IMR-90 (cell line): ENCODE measurements around the gene KIAA0513. TPM values are rescaled to one million over a fixed set of nuclear protein-coding genes. Genes with fewer than 3 reads are reported as not detected.

Source experiments
- ATAC-seq: fragments of 200-7000 bp; cut with Tn5 transposase; 2 replicates; pipeline ENCODE4 v1.9.1; 2020; ENCODE audit warnings: low read depth, mild to moderate bottlenecking, moderate library complexity
- BruUV-seq: library from RNA; stranded (reverse); fragments of 400-500 nt; replicated peaks from 2 replicates; lab custom pipeline; 2021; lab: Mats Ljungman, UMichigan
- CTCF ChIA-PET: fragments of 300-600 bp; formaldehyde crosslinking; extraction: SDS; loops from one replicate; lab custom pipeline; 2021; ENCODE audit warnings: antibody characterized with exemption; lab: Yijun Ruan, JAX
- POLR2A ChIA-PET: fragments of 300-600 bp; sonication (Branson Sonifier 250); formaldehyde crosslinking; loops from one replicate; lab custom pipeline; 2022; ENCODE audit warnings: antibody characterized with exemption; ENCODE audit not compliant: unreplicated experiment; lab: Charles Lee
- DNase-seq: peaks from one replicate; pipeline ENCODE4 v3.0.0; 2013
- H2AFZ ChIP-seq: replicated peaks from 2 replicates; pipeline ENCODE3; 2013; ENCODE audit warnings: low read length, mild to moderate bottlenecking; ENCODE audit not compliant: poor library complexity
- H2AK5ac ChIP-seq: 2 replicates; pipeline ENCODE4 v1.6.1; 2013; ENCODE audit warnings: low read depth, low read length, inconsistent platforms
- H2AK9ac ChIP-seq: replicated peaks from 2 replicates; pipeline ENCODE3; 2013; ENCODE audit warnings: mild to moderate bottlenecking, low read depth, low read length, moderate library complexity; ENCODE audit not compliant: poor library complexity
- H2BK120ac ChIP-seq: 2 replicates; pipeline ENCODE4 v1.6.1; 2013; ENCODE audit warnings: low read depth, low read length, inconsistent platforms
- H2BK15ac ChIP-seq: 3 replicates; pipeline ENCODE4 v1.6.1; 2013; ENCODE audit warnings: low read depth, low read length, inconsistent platforms
- H2BK20ac ChIP-seq: 2 replicates; pipeline ENCODE4 v1.6.1; 2013; ENCODE audit warnings: low read depth, mild to moderate bottlenecking, inconsistent platforms, low read length, moderate library complexity
- H2BK5ac ChIP-seq: 2 replicates; pipeline ENCODE4 v1.6.1; 2013; ENCODE audit warnings: mild to moderate bottlenecking, low read depth, low read length, inconsistent platforms; ENCODE audit not compliant: poor library complexity, severe bottlenecking
- H3K14ac ChIP-seq: replicated peaks from 2 replicates; pipeline ENCODE4 v1.6.1; 2013; ENCODE audit warnings: low read depth, low read length, inconsistent platforms
- H3K18ac ChIP-seq: 2 replicates; pipeline ENCODE4 v1.6.1; 2013; ENCODE audit warnings: low read depth, low read length, control low read depth
- H3K23ac ChIP-seq: 2 replicates; pipeline ENCODE4 v1.6.1; 2013; ENCODE audit warnings: low read depth, low read length, inconsistent platforms
- H3K27ac ChIP-seq: 2 replicates; pipeline ENCODE4 v1.5.1; 2013; ENCODE audit warnings: mild to moderate bottlenecking, control low read depth, low read length; ENCODE audit not compliant: insufficient read depth
- H3K27me3 ChIP-seq: 2 replicates; pipeline ENCODE4 v1.6.1; 2013; ENCODE audit warnings: low read length; ENCODE audit not compliant: control insufficient read depth, insufficient read depth
- H3K36me3 ChIP-seq: 2 replicates; pipeline ENCODE4 v1.6.1; 2013; ENCODE audit warnings: low read length, mixed read lengths; ENCODE audit not compliant: control insufficient read depth, insufficient read depth
- H3K4ac ChIP-seq: 2 replicates; pipeline ENCODE4 v1.6.1; 2013; ENCODE audit warnings: low read depth, low read length, inconsistent platforms
- H3K4me1 ChIP-seq: 2 replicates; pipeline ENCODE4 v1.6.1; 2013; ENCODE audit warnings: low read length, mixed read lengths; ENCODE audit not compliant: control insufficient read depth, insufficient read depth
- H3K4me2 ChIP-seq: 2 replicates; pipeline ENCODE4 v1.6.1; 2013; ENCODE audit warnings: low read depth, mild to moderate bottlenecking, control low read depth, low read length, moderate library complexity
- H3K4me3 ChIP-seq: 2 replicates; pipeline ENCODE4 v1.5.1; 2013; ENCODE audit warnings: low read depth, mild to moderate bottlenecking, control low read depth, low read length, moderate library complexity; ENCODE audit not compliant: insufficient read depth
- H3K56ac ChIP-seq: 2 replicates; pipeline ENCODE4 v1.6.1; 2013; ENCODE audit warnings: low read length, inconsistent platforms; ENCODE audit not compliant: insufficient read depth; ENCODE audit errors: extremely low read depth
- H3K79me1 ChIP-seq, 2 experiments: 2 replicates each; pipeline ENCODE4 v1.6.1; 2013; ENCODE audit warnings: low read length in 2 of 2, inconsistent platforms in 1 of 2, low read depth in 1 of 2
- H3K9ac ChIP-seq: 2 replicates; pipeline ENCODE4 v1.6.1; 2013; ENCODE audit warnings: low read depth, low read length, control low read depth
- H3K9me1 ChIP-seq: 2 replicates; pipeline ENCODE4 v1.6.1; 2013; ENCODE audit warnings: low read length, inconsistent platforms; ENCODE audit not compliant: insufficient read depth
- H3K9me3 ChIP-seq: 2 replicates; pipeline ENCODE4 v1.6.1; 2013; ENCODE audit warnings: low read length; ENCODE audit not compliant: control insufficient read depth, insufficient read depth
- H4K20me1 ChIP-seq: 2 replicates; pipeline ENCODE4 v1.6.1; 2013; ENCODE audit warnings: low read length, inconsistent platforms; ENCODE audit not compliant: insufficient read depth
- H4K5ac ChIP-seq: 2 replicates; pipeline ENCODE4 v1.6.1; 2013; ENCODE audit warnings: mild to moderate bottlenecking, low read depth, low read length, control low read depth
- H4K8ac ChIP-seq, 2 experiments: 2 replicates each; pipeline ENCODE4 v1.6.1; 2013; ENCODE audit warnings: low read depth in 2 of 2, low read length in 2 of 2, control low read depth in 1 of 2, inconsistent platforms in 1 of 2
- H4K91ac ChIP-seq: 2 replicates; pipeline ENCODE4 v1.6.1; 2013; ENCODE audit warnings: low read depth, low read length, inconsistent platforms; ENCODE audit not compliant: insufficient read depth
- BHLHE40 ChIP-seq: fragments of 150-350 bp; IDR thresholded peaks from 2 replicates; pipeline ENCODE4 v1.6.1; 2016; ENCODE audit warnings: mild to moderate bottlenecking, low read depth, low read length
- ELK1 ChIP-seq: fragments of 150-350 bp; IDR thresholded peaks from 2 replicates; pipeline ENCODE4 v1.6.1; 2016; ENCODE audit warnings: low read depth, mild to moderate bottlenecking, low read length, moderate library complexity, borderline replicate concordance
- RCOR1 ChIP-seq: IDR thresholded peaks from 2 replicates; pipeline ENCODE4 v1.6.1; 2012; ENCODE audit warnings: mild to moderate bottlenecking, low read length, improper control_type of control experiment; ENCODE audit not compliant: insufficient replicate concordance
- RFX5 ChIP-seq: IDR thresholded peaks from 2 replicates; pipeline ENCODE4 v1.8.0; 2012; ENCODE audit warnings: low read depth, mild to moderate bottlenecking, low read length, moderate library complexity
- USF2 ChIP-seq: fragments of 150-350 bp; IDR thresholded peaks from 2 replicates; pipeline ENCODE4 v1.6.1; 2017; ENCODE audit warnings: mild to moderate bottlenecking, antibody characterized with exemption, low read length, low read depth
- WGBS, 2 experiments: methylation state at CpG; one replicate each; pipeline versions ENCODE4 v1.1.5 to v1.1.7; 2013; ENCODE audit warnings: missing lambda C conversion rate in 2 of 2; ENCODE audit not compliant: insufficient read length in 1 of 2; ENCODE audit errors: extremely low coverage in 2 of 2; 5-methylcytosine and 5-hydroxymethylcytosine counted together
- dilution Hi-C: fragments of 300-500 bp; cut with HindIII; formaldehyde crosslinking; loops from one replicate; pipeline ENCODE4 v1.14.3; 2018; ENCODE audit warnings: low sequenced_read_pairs; ENCODE audit not compliant: unreplicated experiment
- in situ Hi-C: fragments of 300-500 bp; cut with MboI; formaldehyde crosslinking; loops from 3 replicates; pipeline ENCODE4 v1.14.3; 2019; ENCODE audit warnings: low sequenced_read_pairs, inconsistent platforms, mixed read lengths
- intact Hi-C: fragments of 100-400 bp; cut with micrococcal nuclease; formaldehyde crosslinking; loops from 2 replicates; pipeline ENCODE4 v1.10.0; 2022
- polyA plus RNA-seq, 3 experiments: library from polyadenylated mRNA; depleted of rRNA; stranded (reverse); fragments of >200 nt; gene quantifications; 2 replicates each; pipeline ENCODE4 v1.2.3, GENCODE V29; 2012; ENCODE audit warnings: low replicate concordance in 1 of 3
- total RNA-seq: library from RNA; depleted of rRNA; stranded (reverse); fragments of >200 nt; gene quantifications from 2 replicates; pipeline ENCODE4 v1.2.3, GENCODE V29; 2012

KIAA0513 gene
- total and polyA plus RNA-seq, 2 of the 4 experiments (the other 2 are of a cell fraction) = 9.5 TPM

GRCh38 chr16:85139881-85140339 lies 112.3 kb downstream of the KIAA0513 start:
- H3K36me3 ChIP-seq = no peaks in the 10 kb centered on the region
- CTCF ChIA-PET = no interaction called here

More at GRCh38 chr16:85139881-85140339, 112.3 kb downstream of the KIAA0513 start:
- Histone ChIP-seq H2AK9ac (no peak overlapping the region), H3K9ac (no peak overlapping the region), H3K4ac (no peak overlapping the region), H4K20me1 (no peaks in the 10 kb centered on the region), H2BK5ac (no peak overlapping the region), H3K79me1 (no peaks in the 10 kb centered on the region), H3K23ac (no peak overlapping the region), H3K4me3 (no peak overlapping the region), H3K4me1 (peaks cover 17% of the 10 kb centered on the region), H3K18ac (no peak overlapping the region), H4K5ac (no peak overlapping the region), H3K27me3 (peaks cover 4% of the 10 kb centered on the region), H4K8ac (no peak overlapping the region), H2BK20ac (no peak overlapping the region), H2AFZ (no peak overlapping the region), H3K9me3 (peaks cover 4% of the 10 kb centered on the region; the same call in 1 of the 2 replicates), H2BK15ac (no peak overlapping the region), H3K27ac (no peak overlapping the region), H3K9me1 (peaks cover 18% of the 10 kb centered on the region; the same call in 1 of the 2 replicates), H2AK5ac (no peak overlapping the region), H3K14ac (no peak overlapping the region), H4K91ac (no peak overlapping the region), H3K4me2 (no peak overlapping the region), H2BK120ac (no peak overlapping the region), H3K56ac (no peak overlapping the region)
- in situ Hi-C loops (no loop called here), intact Hi-C loops (no loop called here), dilution Hi-C loops (no loop called here)
- DNase-seq (no peak), ATAC-seq (no peak)
- POLR2A ChIA-PET = no interaction called here
- WGBS, 2 experiments = 87% methylated on average over 4 of the region's 9 CpGs; no CpG with 5 or more reads in 1 of the 2 experiments
- BruUV-seq = no TSS peak
- TF ChIP-seq RCOR1 (no peak), BHLHE40 (no peak), USF2 (no peak), RFX5 (no peak), ELK1 (no peak)
